HL-60 (cell line): ENCODE results near the gene TMEM184B.
"Not testable (repeated sequence)": the region's sequence is repeated elsewhere in the genome, so short reads cannot be mapped to it uniquely, and the experiment has no call there.

Source experiments
- DNase-seq, 2 experiments: peaks; one replicate each; pipeline ENCODE4 v3.0.0-alpha.2; 2010 to 2020; ENCODE audit warnings: low read depth in 1 of 2, low spot score in 1 of 2
- H3K27ac ChIP-seq: fragments of 250-450 bp; sonication (Bioruptor Pico); replicated peaks from 2 replicates; pipeline ENCODE4 v1.5.1; 2020; ENCODE audit warnings: mild to moderate bottlenecking, moderate library complexity
- H3K27me3 ChIP-seq: fragments of 250-450 bp; sonication (Bioruptor Pico); 2 replicates; pipeline ENCODE4 v1.5.1; 2021; ENCODE audit warnings: mild to moderate bottlenecking, moderate library complexity; ENCODE audit not compliant: insufficient read depth, poor library complexity, severe bottlenecking
- H3K4me3 ChIP-seq: replicated peaks from 2 replicates; pipeline ENCODE4 v1.5.1; 2011; ENCODE audit warnings: mild to moderate bottlenecking, control low read depth, low read length; ENCODE audit not compliant: insufficient read depth
- GABPA ChIP-seq: IDR thresholded peaks from 2 replicates; pipeline ENCODE4 v1.6.1; 2012; ENCODE audit warnings: low read depth
- POLR2AphosphoS5 ChIP-seq: IDR thresholded peaks from 2 replicates; pipeline ENCODE4 v1.6.1; 2012; ENCODE audit warnings: low read depth
- SPI1 ChIP-seq: IDR thresholded peaks from 2 replicates; pipeline ENCODE4 v1.6.1; 2012; ENCODE audit warnings: low read depth, mild to moderate bottlenecking, borderline replicate concordance
- TF ChIP-seq, protein P1 (sequence below): IDR thresholded peaks from 2 replicates; pipeline ENCODE4 v1.6.1; 2012; ENCODE audit warnings: low read depth; ENCODE audit not compliant: insufficient replicate concordance
- TF ChIP-seq, protein P2 (sequence below): IDR thresholded peaks from one replicate; pipeline ENCODE4 v1.5.1; 2011; ENCODE audit warnings: low read length, control low read depth, inconsistent platforms; ENCODE audit not compliant: insufficient read depth

The TMEM184B gene

DNA sequence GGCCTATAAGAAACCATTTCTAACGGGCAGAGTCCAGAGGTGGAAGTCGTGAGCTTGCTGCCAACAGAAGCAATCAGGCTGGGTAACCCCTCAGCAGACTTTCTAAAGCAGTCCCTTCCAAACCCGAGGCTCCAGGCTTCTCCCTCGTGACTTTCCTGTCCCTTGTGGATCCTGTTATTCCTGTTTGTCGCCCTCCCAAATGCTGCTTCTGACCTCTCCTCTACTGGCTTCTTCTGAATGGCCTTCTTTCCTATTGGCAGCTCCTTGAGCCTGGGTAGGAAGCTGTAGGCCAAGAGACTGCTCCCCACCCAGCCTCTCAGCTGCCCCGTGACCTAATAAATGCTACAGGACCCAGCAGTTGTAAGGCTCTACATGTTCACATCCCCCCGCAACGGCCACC, 36.0 kb downstream of the TMEM184B start:
- no peak overlapping the region for H3K4me3 ChIP-seq
- H3K27me3 ChIP-seq, result no peaks in the 10 kb centered on the region
- TF ChIP-seq, protein P1, sequence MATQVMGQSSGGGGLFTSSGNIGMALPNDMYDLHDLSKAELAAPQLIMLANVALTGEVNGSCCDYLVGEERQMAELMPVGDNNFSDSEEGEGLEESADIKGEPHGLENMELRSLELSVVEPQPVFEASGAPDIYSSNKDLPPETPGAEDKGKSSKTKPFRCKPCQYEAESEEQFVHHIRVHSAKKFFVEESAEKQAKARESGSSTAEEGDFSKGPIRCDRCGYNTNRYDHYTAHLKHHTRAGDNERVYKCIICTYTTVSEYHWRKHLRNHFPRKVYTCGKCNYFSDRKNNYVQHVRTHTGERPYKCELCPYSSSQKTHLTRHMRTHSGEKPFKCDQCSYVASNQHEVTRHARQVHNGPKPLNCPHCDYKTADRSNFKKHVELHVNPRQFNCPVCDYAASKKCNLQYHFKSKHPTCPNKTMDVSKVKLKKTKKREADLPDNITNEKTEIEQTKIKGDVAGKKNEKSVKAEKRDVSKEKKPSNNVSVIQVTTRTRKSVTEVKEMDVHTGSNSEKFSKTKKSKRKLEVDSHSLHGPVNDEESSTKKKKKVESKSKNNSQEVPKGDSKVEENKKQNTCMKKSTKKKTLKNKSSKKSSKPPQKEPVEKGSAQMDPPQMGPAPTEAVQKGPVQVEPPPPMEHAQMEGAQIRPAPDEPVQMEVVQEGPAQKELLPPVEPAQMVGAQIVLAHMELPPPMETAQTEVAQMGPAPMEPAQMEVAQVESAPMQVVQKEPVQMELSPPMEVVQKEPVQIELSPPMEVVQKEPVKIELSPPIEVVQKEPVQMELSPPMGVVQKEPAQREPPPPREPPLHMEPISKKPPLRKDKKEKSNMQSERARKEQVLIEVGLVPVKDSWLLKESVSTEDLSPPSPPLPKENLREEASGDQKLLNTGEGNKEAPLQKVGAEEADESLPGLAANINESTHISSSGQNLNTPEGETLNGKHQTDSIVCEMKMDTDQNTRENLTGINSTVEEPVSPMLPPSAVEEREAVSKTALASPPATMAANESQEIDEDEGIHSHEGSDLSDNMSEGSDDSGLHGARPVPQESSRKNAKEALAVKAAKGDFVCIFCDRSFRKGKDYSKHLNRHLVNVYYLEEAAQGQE, result no peak
- TF ChIP-seq SPI1 (no peak), GABPA (no peak), POLR2AphosphoS5 (no peak)
- TF ChIP-seq, protein P2, sequence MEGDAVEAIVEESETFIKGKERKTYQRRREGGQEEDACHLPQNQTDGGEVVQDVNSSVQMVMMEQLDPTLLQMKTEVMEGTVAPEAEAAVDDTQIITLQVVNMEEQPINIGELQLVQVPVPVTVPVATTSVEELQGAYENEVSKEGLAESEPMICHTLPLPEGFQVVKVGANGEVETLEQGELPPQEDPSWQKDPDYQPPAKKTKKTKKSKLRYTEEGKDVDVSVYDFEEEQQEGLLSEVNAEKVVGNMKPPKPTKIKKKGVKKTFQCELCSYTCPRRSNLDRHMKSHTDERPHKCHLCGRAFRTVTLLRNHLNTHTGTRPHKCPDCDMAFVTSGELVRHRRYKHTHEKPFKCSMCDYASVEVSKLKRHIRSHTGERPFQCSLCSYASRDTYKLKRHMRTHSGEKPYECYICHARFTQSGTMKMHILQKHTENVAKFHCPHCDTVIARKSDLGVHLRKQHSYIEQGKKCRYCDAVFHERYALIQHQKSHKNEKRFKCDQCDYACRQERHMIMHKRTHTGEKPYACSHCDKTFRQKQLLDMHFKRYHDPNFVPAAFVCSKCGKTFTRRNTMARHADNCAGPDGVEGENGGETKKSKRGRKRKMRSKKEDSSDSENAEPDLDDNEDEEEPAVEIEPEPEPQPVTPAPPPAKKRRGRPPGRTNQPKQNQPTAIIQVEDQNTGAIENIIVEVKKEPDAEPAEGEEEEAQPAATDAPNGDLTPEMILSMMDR, result no peak
- H3K27ac ChIP-seq, result no peak overlapping the region
- no peak for DNase-seq

DNA sequence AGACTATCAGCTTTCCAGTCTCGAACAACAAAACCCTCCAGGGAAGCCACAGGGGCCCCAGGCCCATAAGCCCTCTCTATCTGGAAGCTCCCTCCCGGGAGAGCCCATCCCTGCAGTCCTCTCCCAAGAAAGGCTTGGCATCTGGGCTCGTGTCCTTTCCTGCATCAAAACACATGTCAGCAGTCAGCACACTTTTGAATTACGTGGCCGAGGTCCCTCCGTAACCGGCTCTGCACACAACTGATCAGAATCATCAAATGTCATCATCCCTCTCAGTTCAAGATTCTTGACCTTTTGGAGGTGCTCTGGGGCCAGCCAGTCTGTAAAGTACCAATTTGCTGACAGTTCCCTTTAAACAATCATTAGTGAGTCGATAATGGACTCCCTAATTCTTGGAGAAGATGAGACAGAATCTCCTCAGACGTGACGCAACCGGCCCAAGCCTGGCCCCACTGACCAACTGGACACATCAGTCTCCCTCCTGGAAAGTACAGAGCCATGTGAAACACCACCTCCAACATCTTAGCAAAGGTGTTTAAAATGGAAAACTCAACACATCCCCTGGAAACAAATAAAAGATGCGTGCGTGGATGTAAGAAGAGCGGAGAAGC, 37.5 kb downstream of the TMEM184B start:
- TF ChIP-seq, protein P2, result no peak
- Histone ChIP-seq H3K27ac (no peak overlapping the region), H3K27me3 (no peaks in the 10 kb centered on the region), H3K4me3 (no peak overlapping the region)
- DNase-seq, result no peak

DNA sequence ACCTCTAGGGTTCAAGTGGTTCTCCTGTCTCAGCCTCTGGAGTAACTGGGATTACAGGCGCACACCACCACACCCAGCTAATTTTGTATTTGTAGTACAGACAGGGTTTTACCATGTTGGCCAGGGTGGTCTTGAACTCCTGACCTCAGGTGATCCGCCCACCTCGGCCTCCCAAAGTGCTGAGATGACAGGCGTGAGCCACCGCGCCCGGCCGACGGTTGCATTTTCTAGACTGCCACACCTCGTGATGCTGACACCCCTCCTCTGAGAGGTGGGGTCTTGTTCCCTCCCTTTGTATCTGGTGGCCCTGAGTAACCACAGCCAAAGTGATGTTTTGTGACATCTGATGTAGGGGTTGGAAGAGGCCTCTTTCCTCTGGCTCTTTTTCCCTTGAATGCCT, 39.0 kb downstream of the TMEM184B start:
- DNase-seq, H3K27me3 ChIP-seq, H3K4me3 ChIP-seq, H3K27ac ChIP-seq: not testable (repeated sequence)

DNA sequence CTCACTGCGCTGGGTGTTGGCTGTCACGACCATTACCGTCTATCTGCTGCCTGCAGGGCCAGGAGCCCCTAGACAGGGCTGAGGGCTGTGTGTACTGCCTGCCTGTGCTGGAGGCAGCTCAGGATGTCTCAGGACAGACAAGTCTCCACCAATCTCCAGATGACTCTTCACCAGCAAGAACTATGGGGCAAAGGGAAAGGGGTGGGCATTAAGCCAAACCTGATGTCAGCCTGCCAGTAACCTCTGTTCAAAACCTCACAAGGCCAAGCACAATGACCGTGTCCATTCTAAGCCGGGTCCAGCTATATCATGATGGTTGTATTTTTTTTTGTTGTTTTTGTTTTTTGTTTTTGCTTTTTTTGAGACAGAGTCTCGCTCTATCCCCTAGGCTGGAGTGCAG, 39.4 kb downstream of the TMEM184B start:
- Histone ChIP-seq H3K27me3 (no peaks in the 10 kb centered on the region), H3K4me3 (no peak overlapping the region), H3K27ac (no peak overlapping the region)
- DNase-seq, result no peak
- TF ChIP-seq, protein P1, result no peak
- TF ChIP-seq SPI1, result no peak
- no peak for TF ChIP-seq GABPA
- no peak for TF ChIP-seq POLR2AphosphoS5

DNA sequence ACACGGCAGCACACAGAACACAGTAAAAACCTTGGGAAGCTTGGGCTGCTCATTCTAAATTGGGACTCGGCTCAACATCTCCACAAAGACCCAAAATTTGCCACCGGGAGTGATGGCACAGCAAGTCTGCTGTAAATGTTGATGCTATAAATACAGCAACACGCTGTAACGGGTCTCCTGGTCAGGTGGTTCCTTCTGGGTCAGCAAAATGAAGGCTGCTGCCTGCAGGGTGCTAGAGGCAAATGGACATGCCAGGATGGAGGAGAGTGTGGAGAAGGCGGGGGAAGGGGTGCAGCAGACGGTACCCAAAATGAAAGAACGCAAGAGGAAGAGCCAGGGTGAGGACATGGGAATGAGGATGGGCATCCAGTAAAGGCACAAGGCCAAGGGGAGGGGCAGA, 40.6 kb downstream of the TMEM184B start:
- Histone ChIP-seq H3K27me3 (no peaks in the 10 kb centered on the region), H3K4me3 (no peak overlapping the region), H3K27ac (no peak overlapping the region)
- DNase-seq, result no peak
- no peak for TF ChIP-seq SPI1
- TF ChIP-seq, protein P1, result no peak
- no peak for TF ChIP-seq GABPA
- no peak for TF ChIP-seq POLR2AphosphoS5
- TF ChIP-seq, protein P2, result no peak
